Measurements from ENCODE around the gene AKNA. TPM values are rescaled to one million over a fixed set of nuclear protein-coding genes. Genes with fewer than 3 reads are reported as not detected.

The AKNA gene
- total and polyA plus RNA-seq, 2 of the 8 experiments (the other 6 are each of a cell fraction or from before 2014, with no cell fraction given) = 21.0 to 27.4 TPM

- H3K4me1 ChIP-seq (replicated peaks in 1 of 4; ENCODE audit: control insufficient read depth in 3 of 4, insufficient read depth in 4 of 4, low read length in 3 of 4) = peaks cover 7 to 30% (median 22%) of the 10 kb centered on the region in 4 experiments
- peak overlapping the region; percentile 96; the same call in 1 of the 2 replicates for H2AK5ac ChIP-seq (ENCODE audit: low read depth, low read length)
- H3K4me3 ChIP-seq (ENCODE audit: extremely low read depth in 1 of 4, insufficient read depth in 2 of 4, low read depth in 3 of 4, low read length in 4 of 4) = peak overlapping the region in 1 of 4 experiments; percentile 45; a peak in 2 of 8 replicates
- no peaks in the 10 kb centered on the region for H3K79me2 ChIP-seq (ENCODE audit: control insufficient read depth in 1 of 2, insufficient read depth in 2 of 2, low read length in 2 of 2)
- no peak overlapping the region for H2BK15ac ChIP-seq (ENCODE audit: low read length)
- TF ChIP-seq SIN3A (conservative IDR thresholded peaks at IDR 0.05 in 1 of 2, IDR thresholded peaks at IDR 0.05 in 1 of 2; ENCODE audit: low read depth in 1 of 2, low read length in 2 of 2) = 0 out of 4 replicates have a peak, but pooled peaks of 1 of the 2 experiments have one; percentile 23
- TF ChIP-seq CBX8 (IDR thresholded peaks at IDR 0.05; ENCODE audit: borderline replicate concordance, low read depth, low read length) = no peak
- TF ChIP-seq SP1 (IDR thresholded peaks at IDR 0.05; ENCODE audit: low read depth, low read length) = 0 out of 2 replicates have a peak, but pooled peaks have one; percentile 21
- no peak for TF ChIP-seq CBX5 (IDR thresholded peaks at IDR 0.05; ENCODE audit: low read depth, low read length)
- TF ChIP-seq JUND (IDR thresholded peaks at IDR 0.05; ENCODE audit: low read length) = no peak
- peak; percentile 64; the same call in 1 of the 2 replicates for TF ChIP-seq KDM1A (IDR thresholded peaks at IDR 0.05; ENCODE audit: borderline replicate concordance, low read length)
- TF ChIP-seq HDAC2 (IDR thresholded peaks at IDR 0.05; ENCODE audit: borderline replicate concordance in 1 of 2, low read depth in 2 of 2, low read length in 2 of 2) = 0 out of 4 replicates have a peak, but pooled peaks of 1 of the 2 experiments have one; percentile 26
- 0 out of 2 replicates have a peak, but pooled peaks have one; percentile 22 for TF ChIP-seq TBP (IDR thresholded peaks at IDR 0.05; ENCODE audit: low read depth, low read length)
- no peak for TF ChIP-seq TAF7 (optimal IDR thresholded peaks at IDR 0.05; ENCODE audit: borderline replicate concordance, low read depth, low read length)
- H3K23me2 ChIP-seq (ENCODE audit: low read depth, low read length) = peaks cover 11% of the 10 kb centered on the region; the same call in 1 of the 2 replicates
- H4K8ac ChIP-seq (ENCODE audit: extremely low read depth, insufficient read depth, low read length) = no peak overlapping the region; the same call in 1 of the 2 replicates
- H2BK12ac ChIP-seq (ENCODE audit: low read depth, low read length) = peak overlapping the region; percentile 97; the same call in 1 of the 2 replicates
- peak; percentile 7 for FAIRE-seq
- no peak overlapping the region; a peak in 1 of 7 replicates for H3K9ac ChIP-seq (replicated peaks in 1 of 4; ENCODE audit: extremely low read depth in 1 of 4, low read depth in 3 of 4, low read length in 3 of 4)
- ChIA-PET CTCF (ENCODE audit: partially characterized antibody) (interaction anchor here (0.6 to 0.9 kb wide), 2 partner anchors 10 to 16 kb away, joined by 3 to 5 read pairs; no protein-coding TSS in a partner anchor), POLR2A (ENCODE audit: partially characterized antibody) (interaction anchor here (0.9 to 5.9 kb wide), 5 partner anchors 9 to 27 kb away, joined by 3 to 67 read pairs (median 4); partner anchors contain the start of gene AKNA)
- no peak overlapping the region for H3K14ac ChIP-seq (ENCODE audit: insufficient read length)
- peak overlapping the region; percentile 97; the same call in 1 of the 2 replicates for H2BK20ac ChIP-seq (ENCODE audit: low read length)
- peaks cover 0 to 26% (median 12%) of the 10 kb centered on the region in 4 experiments; a peak in 4 of 8 replicates for H3K36me3 ChIP-seq (ENCODE audit: control insufficient read depth in 2 of 4, insufficient read depth in 4 of 4, low read length in 3 of 4)
- H3K56ac ChIP-seq (replicated peaks; ENCODE audit: insufficient read length, low read depth, low read length) = peak overlapping the region; percentile 89
- DNase-seq (ENCODE audit: low read depth in 1 of 2, low spot score in 2 of 2) = peak in 1 of 2 experiments; percentile 64
- H4K91ac ChIP-seq (replicated peaks; ENCODE audit: insufficient read length, low read length) = peak overlapping the region; percentile 99
- no peaks in the 10 kb centered on the region for H3K9me3 ChIP-seq (ENCODE audit: insufficient read depth in 2 of 2, low read depth in 1 of 2, low read length in 1 of 2)
- H3K4me2 ChIP-seq (ENCODE audit: insufficient read depth in 1 of 2, low read depth in 2 of 2, low read length in 2 of 2) = peak overlapping the region; percentile 47 to 58
- H3K23ac ChIP-seq (ENCODE audit: insufficient read length) = no peak overlapping the region
- H2BK5ac ChIP-seq (ENCODE audit: low read depth, low read length) = peak overlapping the region; percentile 99; the same call in 1 of the 2 replicates
- H3K27ac ChIP-seq (ENCODE audit: low read depth, low read length) = peak overlapping the region; percentile 75; the same call in 1 of the 2 replicates
- no peaks in the 10 kb centered on the region for H3K79me1 ChIP-seq (ENCODE audit: low read depth, low read length)
- 24% methylated on average over 6 of the region's 6 CpGs; no CpG with 5 or more reads in 1 of the 2 experiments for WGBS, 2 experiments (ENCODE audit: extremely low coverage in 1 of 2, insufficient coverage in 1 of 2, insufficient read length in 1 of 2, insufficient replicate concordance in 2 of 2, low coverage in 1 of 2, low lambda C conversion rate in 2 of 2, missing lambda C conversion rate in 1 of 2)
- H4K5ac ChIP-seq (ENCODE audit: insufficient read length, low read depth, low read length) = peak overlapping the region; percentile 72
- H3K4ac ChIP-seq (replicated peaks; ENCODE audit: insufficient read length, low read depth, low read length) = peak overlapping the region; percentile 87
- H2AFZ ChIP-seq (ENCODE audit: low read length) = no peak overlapping the region
- H4K20me1 ChIP-seq (replicated peaks in 1 of 2; ENCODE audit: control insufficient read depth in 1 of 2, insufficient read depth in 2 of 2, low read length in 2 of 2) = peaks cover 0 to 2% of the 10 kb centered on the region in 2 experiments
- peak overlapping the region; percentile 99 for H2BK120ac ChIP-seq (replicated peaks; ENCODE audit: low read depth, low read length)
- no peaks in the 10 kb centered on the region for H3K27me3 ChIP-seq (replicated peaks in 1 of 4; ENCODE audit: control insufficient read depth in 3 of 4, extremely low read depth in 1 of 4, insufficient read depth in 3 of 4, low read length in 3 of 4)
- H3K18ac ChIP-seq (ENCODE audit: extremely low read depth, low read length) = peak overlapping the region; percentile 97
Measured at GRCh38 chr9:114370251-114370967, 17.4 kb downstream of the AKNA start.
